ENCODE results near the gene MYO18B.

Gene MYO18B

DNA sequence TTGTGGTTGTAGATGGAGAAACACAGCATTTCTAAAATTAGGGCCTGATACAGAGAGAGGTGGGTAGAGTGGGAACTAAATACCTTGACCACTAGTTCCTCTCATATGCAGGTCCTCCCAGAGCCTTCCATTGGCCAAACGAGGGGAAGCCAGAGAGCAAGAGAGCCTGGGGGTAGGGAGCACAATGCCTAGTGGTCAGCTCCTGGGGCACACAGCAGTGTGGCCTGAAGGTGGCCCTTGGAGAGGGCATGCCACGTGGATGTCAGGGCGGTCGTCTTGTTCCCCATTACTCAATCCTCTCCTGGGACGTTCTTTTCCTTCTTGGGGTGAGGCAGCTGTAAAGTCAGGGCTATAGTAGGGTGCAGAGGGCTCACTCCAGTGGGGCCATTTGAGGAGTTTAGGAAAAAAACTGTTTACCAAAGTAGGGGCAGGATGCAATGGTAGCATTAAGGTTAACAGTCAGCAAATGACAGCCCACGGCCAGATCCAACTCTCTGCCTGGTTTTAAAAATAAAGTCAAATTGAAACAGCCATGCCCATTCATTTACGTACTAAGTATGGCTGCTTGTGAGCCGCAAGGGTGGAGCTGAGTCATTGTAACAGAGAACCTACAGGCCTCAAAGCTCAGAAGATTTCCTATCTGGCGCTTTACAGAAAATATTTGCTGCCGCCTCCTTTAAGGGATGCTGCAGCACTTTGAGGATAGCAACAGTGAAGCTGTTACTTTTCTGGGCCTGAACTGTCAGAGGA, 7.6 kb downstream of the MYO18B start:
- no peak for DNase-seq
- H3K9ac ChIP-seq (ENCODE audit: low read length) = no peak overlapping the region
- H3K9me2 ChIP-seq (replicated peaks; ENCODE audit: insufficient read depth, low read length) = no peaks in the 10 kb centered on the region
- peaks cover 20% of the 10 kb centered on the region; the same call in 1 of the 2 replicates for H3K27me3 ChIP-seq (replicated peaks; ENCODE audit: insufficient read depth, low read length)
- no peak overlapping the region for H3K4me3 ChIP-seq (ENCODE audit: low read length)
- H3K4me1 ChIP-seq (ENCODE audit: low read length) = no peaks in the 10 kb centered on the region
- TF ChIP-seq EZH2phosphoT487 (IDR thresholded peaks at IDR 0.05; ENCODE audit: low read length) = no peak
- TF ChIP-seq, protein P1, sequence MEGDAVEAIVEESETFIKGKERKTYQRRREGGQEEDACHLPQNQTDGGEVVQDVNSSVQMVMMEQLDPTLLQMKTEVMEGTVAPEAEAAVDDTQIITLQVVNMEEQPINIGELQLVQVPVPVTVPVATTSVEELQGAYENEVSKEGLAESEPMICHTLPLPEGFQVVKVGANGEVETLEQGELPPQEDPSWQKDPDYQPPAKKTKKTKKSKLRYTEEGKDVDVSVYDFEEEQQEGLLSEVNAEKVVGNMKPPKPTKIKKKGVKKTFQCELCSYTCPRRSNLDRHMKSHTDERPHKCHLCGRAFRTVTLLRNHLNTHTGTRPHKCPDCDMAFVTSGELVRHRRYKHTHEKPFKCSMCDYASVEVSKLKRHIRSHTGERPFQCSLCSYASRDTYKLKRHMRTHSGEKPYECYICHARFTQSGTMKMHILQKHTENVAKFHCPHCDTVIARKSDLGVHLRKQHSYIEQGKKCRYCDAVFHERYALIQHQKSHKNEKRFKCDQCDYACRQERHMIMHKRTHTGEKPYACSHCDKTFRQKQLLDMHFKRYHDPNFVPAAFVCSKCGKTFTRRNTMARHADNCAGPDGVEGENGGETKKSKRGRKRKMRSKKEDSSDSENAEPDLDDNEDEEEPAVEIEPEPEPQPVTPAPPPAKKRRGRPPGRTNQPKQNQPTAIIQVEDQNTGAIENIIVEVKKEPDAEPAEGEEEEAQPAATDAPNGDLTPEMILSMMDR (IDR thresholded peaks at IDR 0.05; ENCODE audit: low read length) = no peak
- TF ChIP-seq EZH2 (optimal IDR thresholded peaks at IDR 0.05; ENCODE audit: low read depth, low read length) = no peak
- H3K36me3 ChIP-seq (replicated peaks; ENCODE audit: insufficient read depth, low read length) = no peaks in the 10 kb centered on the region
- H3F3A ChIP-seq (ENCODE audit: insufficient read depth, low read length) = no peaks in the 10 kb centered on the region
- H3K4me2 ChIP-seq (ENCODE audit: low read depth, low read length) = no peak overlapping the region
- no peaks in the 10 kb centered on the region for H3K79me2 ChIP-seq (ENCODE audit: low read length)
- H2AFZ ChIP-seq (ENCODE audit: low read length) = no peak overlapping the region
- no peaks in the 10 kb centered on the region for H3K9me3 ChIP-seq (replicated peaks; ENCODE audit: insufficient read depth, low read length)
- no peaks in the 10 kb centered on the region for H4K20me1 ChIP-seq (ENCODE audit: insufficient read depth, low read length)
- no peak overlapping the region for H3K27ac ChIP-seq (ENCODE audit: low read length)

DNA sequence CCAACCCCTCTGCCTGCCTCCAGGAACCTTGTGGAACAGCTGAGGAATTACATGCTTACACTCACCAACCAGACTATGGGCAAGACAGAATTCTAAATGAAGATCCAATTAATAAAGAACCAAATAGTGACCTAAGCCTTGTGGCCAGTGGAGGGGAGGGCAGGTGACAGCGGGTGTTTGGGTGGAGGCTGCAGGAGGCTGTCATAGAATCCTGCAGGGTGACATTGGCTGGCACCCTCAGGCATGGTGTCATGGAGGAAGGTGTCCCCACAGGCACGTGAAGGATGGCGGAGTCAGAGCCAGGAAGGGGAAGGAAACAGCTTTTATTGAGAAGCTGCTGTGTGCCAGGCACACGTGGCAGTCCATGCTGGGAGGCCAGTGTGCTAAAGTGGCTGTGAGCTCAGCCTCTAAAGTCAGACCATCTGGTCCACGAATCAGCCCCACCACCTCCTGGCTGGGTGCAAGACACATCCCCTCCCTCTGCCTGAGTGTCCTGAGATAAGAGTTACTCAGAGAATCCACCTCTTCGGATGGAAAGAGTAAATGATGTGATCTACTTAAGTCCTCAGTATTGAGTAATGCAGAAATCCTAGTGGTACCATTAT, 8.7 kb downstream of the MYO18B start:
- Histone ChIP-seq H3K36me3 (replicated peaks; ENCODE audit: insufficient read depth, low read length) (no peaks in the 10 kb centered on the region), H3K4me1 (ENCODE audit: low read length) (no peaks in the 10 kb centered on the region), H3K9ac (ENCODE audit: low read length) (no peak overlapping the region), H3K9me3 (replicated peaks; ENCODE audit: insufficient read depth, low read length) (no peaks in the 10 kb centered on the region), H3K79me2 (ENCODE audit: low read length) (no peaks in the 10 kb centered on the region), H2AFZ (ENCODE audit: low read length) (no peak overlapping the region), H3K4me3 (ENCODE audit: low read length) (no peak overlapping the region), H3K27me3 (replicated peaks; ENCODE audit: insufficient read depth, low read length) (peaks cover 20% of the 10 kb centered on the region; the same call in 1 of the 2 replicates), H4K20me1 (ENCODE audit: insufficient read depth, low read length) (no peaks in the 10 kb centered on the region), H3K9me2 (replicated peaks; ENCODE audit: insufficient read depth, low read length) (no peaks in the 10 kb centered on the region), H3K4me2 (ENCODE audit: low read depth, low read length) (no peak overlapping the region), H3F3A (ENCODE audit: insufficient read depth, low read length) (no peaks in the 10 kb centered on the region), H3K27ac (ENCODE audit: low read length) (no peak overlapping the region)
- no peak for TF ChIP-seq EZH2 (optimal IDR thresholded peaks at IDR 0.05; ENCODE audit: low read depth, low read length)
- no peak for TF ChIP-seq EZH2phosphoT487 (IDR thresholded peaks at IDR 0.05; ENCODE audit: low read length)
- TF ChIP-seq, protein P1 (IDR thresholded peaks at IDR 0.05; ENCODE audit: low read length) = no peak
- no peak for DNase-seq

DNA sequence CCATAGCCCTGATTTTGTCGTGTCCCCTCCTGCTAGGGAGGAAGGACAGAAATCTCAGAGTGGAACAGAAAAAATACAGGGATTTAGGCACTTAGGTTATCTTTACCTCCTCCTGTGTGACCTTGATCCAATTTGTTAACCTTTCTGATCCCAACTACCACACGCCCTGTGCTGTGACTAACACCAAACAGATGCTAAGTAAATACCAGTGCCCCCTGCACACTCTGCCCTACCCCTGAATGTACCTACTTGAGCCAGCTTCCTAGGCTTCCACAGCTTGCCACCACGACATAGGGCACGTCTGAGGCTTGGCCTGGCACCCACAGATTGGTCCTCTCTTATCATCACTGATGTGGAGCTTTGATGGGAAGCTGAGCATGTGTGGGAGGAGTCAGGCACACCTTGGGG, 9.2 kb downstream of the MYO18B start:
- H3K9me3 ChIP-seq (replicated peaks; ENCODE audit: insufficient read depth, low read length) = no peaks in the 10 kb centered on the region
- H3K27ac ChIP-seq (ENCODE audit: low read length) = no peak overlapping the region
- no peaks in the 10 kb centered on the region for H3K36me3 ChIP-seq (replicated peaks; ENCODE audit: insufficient read depth, low read length)
- H3K4me3 ChIP-seq (ENCODE audit: low read length) = no peak overlapping the region
- no peak overlapping the region for H3K9ac ChIP-seq (ENCODE audit: low read length)
- no peaks in the 10 kb centered on the region for H4K20me1 ChIP-seq (ENCODE audit: insufficient read depth, low read length)
- H3K79me2 ChIP-seq (ENCODE audit: low read length) = no peaks in the 10 kb centered on the region
- no peak for DNase-seq
- no peaks in the 10 kb centered on the region for H3K9me2 ChIP-seq (replicated peaks; ENCODE audit: insufficient read depth, low read length)
- peaks cover 22% of the 10 kb centered on the region for H3K27me3 ChIP-seq (replicated peaks; ENCODE audit: insufficient read depth, low read length)
- H3K4me2 ChIP-seq (ENCODE audit: low read depth, low read length) = no peak overlapping the region
- no peaks in the 10 kb centered on the region for H3K4me1 ChIP-seq (ENCODE audit: low read length)
- no peaks in the 10 kb centered on the region for H3F3A ChIP-seq (ENCODE audit: insufficient read depth, low read length)
- no peak overlapping the region for H2AFZ ChIP-seq (ENCODE audit: low read length)
- TF ChIP-seq EZH2phosphoT487 (IDR thresholded peaks at IDR 0.05; ENCODE audit: low read length) (no peak), EZH2 (optimal IDR thresholded peaks at IDR 0.05; ENCODE audit: low read depth, low read length) (no peak)
- TF ChIP-seq, protein P1 (IDR thresholded peaks at IDR 0.05; ENCODE audit: low read length) = no peak
